K562 (cell line): Measurements from ENCODE around the gene UPP1. TPM values are rescaled to one million over a fixed set of nuclear protein-coding genes. Genes with fewer than 3 reads are reported as not detected.

Experiments
- ATAC-seq: fragments of 200-7000 bp; cut with Tn5 transposase; 3 replicates; pipeline ENCODE4 v1.9.1; 2020; ENCODE audit warnings: moderate library complexity
- BruUV-seq: library from RNA; stranded (reverse); fragments of 400-500 nt; replicated peaks from 2 replicates; lab custom pipeline; 2021; lab: Mats Ljungman, UMichigan
- CTCF ChIA-PET: fragments of 300-600 bp; formaldehyde crosslinking; extraction: SDS; loops from one replicate; lab custom pipeline; 2021; ENCODE audit warnings: low intra/inter-chr PET ratio; lab: Yijun Ruan, JAX
- POLR2A ChIA-PET: fragments of 300-600, 350-650 bp; sonication (Branson Sonifier 250); formaldehyde crosslinking; extraction: SDS; loops from one replicate; lab custom pipeline; 2021; ENCODE audit warnings: antibody characterized with exemption, inconsistent platforms; lab: Yijun Ruan, JAX
- DNase-seq, 4 experiments: peaks; one replicate each; pipeline versions ENCODE4 v3.0.0 to v3.0.0-alpha.2; 2011 to 2018; ENCODE audit warnings: low spot score in 3 of 4, mixed read lengths in 3 of 4; ENCODE audit errors: extremely low read depth in 1 of 4
- FAIRE-seq: peaks from 2 replicates; lab custom pipeline; 2011; peaks lifted over from hg19 to GRCh38; lab: Jason Lieb, UNC
- H2AFZ ChIP-seq: 2 replicates; pipeline ENCODE4 v1.6.0; 2011; ENCODE audit warnings: low read depth, low read length, control low read depth, inconsistent platforms
- H3K27ac ChIP-seq: fragments of 200-600 bp; 3 replicates; pipeline ENCODE4 v1.8.0; 2011; ENCODE audit warnings: low read depth, mild to moderate bottlenecking, control low read depth, inconsistent platforms, low read length, moderate library complexity, mixed read lengths; ENCODE audit errors: extremely low read depth
- H3K27me3 ChIP-seq, 2 experiments: fragments of 300-600 bp in 1 of 2; 2 replicates in 1 of 2; 3 replicates in 1 of 2; pipeline versions ENCODE4 v1.6.0 to v1.8.0; 2011; ENCODE audit warnings: inconsistent platforms in 2 of 2, low read length in 2 of 2, mild to moderate bottlenecking in 1 of 2, mixed read lengths in 1 of 2, moderate library complexity in 1 of 2; ENCODE audit not compliant: control insufficient read depth in 2 of 2, insufficient read depth in 2 of 2
- H3K36me3 ChIP-seq: fragments of 300-600 bp; 3 replicates; pipeline ENCODE4 v1.8.0; 2011; ENCODE audit warnings: mild to moderate bottlenecking, low read length, inconsistent platforms; ENCODE audit not compliant: control insufficient read depth, insufficient read depth
- H3K4me1 ChIP-seq, 2 experiments: fragments of 200-600 bp in 1 of 2; replicated peaks in 1 of 2; 2 replicates in 1 of 2; 3 replicates in 1 of 2; pipeline versions ENCODE4 v1.5.1 to v1.8.0; 2011; ENCODE audit warnings: inconsistent platforms in 2 of 2, low read length in 2 of 2, mild to moderate bottlenecking in 1 of 2, mixed read lengths in 1 of 2, moderate library complexity in 1 of 2; ENCODE audit not compliant: control insufficient read depth in 2 of 2, insufficient read depth in 2 of 2
- H3K4me2 ChIP-seq: 2 replicates; pipeline ENCODE4 v1.6.1; 2011; ENCODE audit warnings: low read length, control low read depth, inconsistent platforms, mixed read lengths; ENCODE audit not compliant: insufficient read depth
- H3K4me3 ChIP-seq: fragments of 200-600 bp; sonication (generic), shearing (Covaris generic); 2 replicates; pipeline ENCODE4 v1.5.1; 2016; ENCODE audit warnings: control low read depth, inconsistent platforms
- H3K79me2 ChIP-seq: fragments of 200-600 bp; 3 replicates; pipeline ENCODE4 v1.8.0; 2011; ENCODE audit warnings: low read length, inconsistent platforms; ENCODE audit not compliant: control insufficient read depth, insufficient read depth
- H3K9ac ChIP-seq, 2 experiments: 2 replicates each; pipeline versions ENCODE4 v1.6.0 to v1.6.1; 2011; ENCODE audit warnings: low read depth in 2 of 2, low read length in 2 of 2, control low read depth in 1 of 2, inconsistent platforms in 1 of 2, mild to moderate bottlenecking in 1 of 2, mixed read lengths in 1 of 2; ENCODE audit not compliant: insufficient read depth in 1 of 2
- H3K9me1 ChIP-seq: one replicate; pipeline ENCODE4 v1.6.0; 2011; ENCODE audit warnings: inconsistent platforms, mild to moderate bottlenecking, low read length, moderate library complexity; ENCODE audit not compliant: control insufficient read depth, insufficient read depth
- H3K9me3 ChIP-seq: replicated peaks from 2 replicates; pipeline ENCODE4 v1.5.1; 2011; ENCODE audit warnings: low read depth, low read length, inconsistent platforms; ENCODE audit not compliant: control insufficient read depth, insufficient read depth
- H4K20me1 ChIP-seq: replicated peaks from 2 replicates; pipeline ENCODE4 v1.6.1; 2011; ENCODE audit warnings: low read length, inconsistent platforms, mixed read lengths; ENCODE audit not compliant: control insufficient read depth, insufficient read depth
- BCL6 ChIP-seq: fragments of 250-450 bp; sonication (Bioruptor Pico); IDR thresholded peaks from 2 replicates; pipeline ENCODE4 v1.4.0; 2020
- C11orf30 ChIP-seq: fragments of 450-650 bp; IDR thresholded peaks from 2 replicates; pipeline ENCODE4 v1.6.1; 2016; ENCODE audit warnings: low read depth, mild to moderate bottlenecking
- CHD1 ChIP-seq: fragments of 200-600 bp; sonication (generic); IDR thresholded peaks from one replicate; pipeline ENCODE4 v1.6.1; 2012; ENCODE audit warnings: mild to moderate bottlenecking, moderate library complexity, low read length, inconsistent platforms
- CREB1 ChIP-seq, 2 experiments: sonication (generic) in 1 of 2; formaldehyde crosslinking in 1 of 2; IDR thresholded peaks; 2 replicates each; pipeline versions ENCODE4 v1.6.1 to v1.8.0; 2012 to 2022; ENCODE audit warnings: inconsistent platforms in 1 of 2, mild to moderate bottlenecking in 1 of 2, missing genetic modification reagents in 1 of 2, moderate library complexity in 1 of 2
- ELF2 ChIP-seq: fragments of 250-450 bp; sonication (Bioruptor Pico); IDR thresholded peaks from 2 replicates; pipeline ENCODE4 v1.5.0; 2021; ENCODE audit warnings: mild to moderate bottlenecking
- HCFC1 ChIP-seq: IDR thresholded peaks from 2 replicates; pipeline ENCODE4 v1.6.1; 2012; ENCODE audit warnings: low read depth, low read length, improper control_type of control experiment
- ID3 ChIP-seq, 2 experiments: fragments of 250-450 bp in 1 of 2; fragments of 450-650 bp in 1 of 2; sonication (Bioruptor Pico) in 1 of 2; IDR thresholded peaks; 2 replicates each; pipeline versions ENCODE4 v1.6.1 to v1.8.0; 2016 to 2021; ENCODE audit warnings: mild to moderate bottlenecking in 2 of 2, moderate library complexity in 2 of 2, missing compliant biosample characterization in 1 of 2, missing genetic modification characterization in 1 of 2
- KHSRP ChIP-seq: fragments of 450-650 bp; IDR thresholded peaks from 2 replicates; pipeline ENCODE4 v1.6.1; 2017
- SMARCA5 ChIP-seq: fragments of 450-650 bp; IDR thresholded peaks from 2 replicates; pipeline ENCODE4 v1.6.1; 2016
- STAG1 ChIP-seq: sonication (generic); formaldehyde crosslinking; IDR thresholded peaks from 2 replicates; pipeline ENCODE4 v1.5.0; 2020; ENCODE audit warnings: missing genetic modification reagents, borderline replicate concordance
- TAF15 ChIP-seq: fragments of 200-400 bp; formaldehyde crosslinking; IDR thresholded peaks from 2 replicates; pipeline ENCODE4 v1.6.1; 2017; ENCODE audit warnings: mild to moderate bottlenecking, low read depth, low read length, moderate library complexity
- XRCC5 ChIP-seq: fragments of 200-400 bp; formaldehyde crosslinking; IDR thresholded peaks from 2 replicates; pipeline ENCODE4 v1.6.1; 2017; ENCODE audit warnings: low read depth, mild to moderate bottlenecking, low read length
- ZNF253 ChIP-seq: fragments of 250-450 bp; sonication (Bioruptor Pico); conservative IDR thresholded peaks from 2 replicates; pipeline ENCODE4 v1.6.1; 2021; ENCODE audit warnings: mild to moderate bottlenecking
- WGBS: fragments of 100-300 bp; shearing (Covaris generic); methylation state at CpG from one replicate; pipeline ENCODE4 v1.1.6; 2016; ENCODE audit warnings: low coverage, mixed read lengths; ENCODE audit not compliant: insufficient coverage; ENCODE audit errors: missing lambda C conversion rate; 5-methylcytosine and 5-hydroxymethylcytosine counted together
- in situ Hi-C: fragments of 300-500 bp; cut with MboI; formaldehyde crosslinking; loops from 4 replicates; pipeline ENCODE4 v1.15.0; 2018; ENCODE audit warnings: inconsistent platforms, mixed read lengths
- intact Hi-C: fragments of 100-400 bp; cut with micrococcal nuclease; formaldehyde crosslinking; loops from 2 replicates; pipeline ENCODE4 v1.14.2; 2022
- polyA plus RNA-seq, 8 experiments: library from polyadenylated mRNA; depleted of rRNA in 4 of 8; stranded (reverse) in 5 of 8; unstranded in 3 of 8; fragments of >200 nt; fragmentation: Nextera tagmentation in 2 of 8; fragmentation: Illumina TruSeq in 1 of 8; extraction: Ambion mirVana in 2 of 8; extraction: Trizol in 1 of 8; gene quantifications; 2 replicates each; pipeline versions ENCODE4 v1.2.1 to v1.2.3, GENCODE V29; 2011 to 2014; ENCODE audit warnings: inconsistent platforms in 1 of 8, missing spikeins in 1 of 8
- total RNA-seq, 7 experiments: library from RNA; depleted of rRNA in 6 of 7; stranded (reverse); fragments of >200 nt in 6 of 7; fragmentation: Illumina TruSeq in 2 of 7; extraction: Trizol in 2 of 7; gene quantifications; 2 replicates each; pipeline versions ENCODE4 v1.2.1 to v1.2.3, GENCODE V29; 2011 to 2021; ENCODE audit warnings: low replicate concordance in 1 of 7
- TF ChIP-seq, protein P1 (sequence below): sonication (generic); formaldehyde crosslinking; IDR thresholded peaks from 2 replicates; pipeline ENCODE4 v1.8.0; 2022; ENCODE audit warnings: mild to moderate bottlenecking, low read depth, missing genetic modification reagents

UPP1 gene
- total and polyA plus RNA-seq, 9 of the 15 experiments (the other 6 are each of a cell fraction or from before 2014, with no cell fraction given): 0.38 to 2.4 (median 0.61) TPM

GRCh38 chr7:48058990-48059389 lies 30.1 kb upstream of the UPP1 start:
- no peaks in the 10 kb centered on the region for H3K9me3 ChIP-seq
- ATAC-seq (no peak), FAIRE-seq (no peak), DNase-seq (no peak)
- in situ Hi-C loops (no loop called here), intact Hi-C loops (no loop called here)
- POLR2A ChIA-PET: no interaction called here
- H2AFZ ChIP-seq: no peak overlapping the region
- no peaks in the 10 kb centered on the region for H3K36me3 ChIP-seq
- no peaks in the 10 kb centered on the region for H3K27me3 ChIP-seq
- CTCF ChIA-PET: no interaction called here
- TF ChIP-seq ZNF253 (CRISPR knock-in tag): no peak
- H3K4me1 ChIP-seq: no peaks in the 10 kb centered on the region
- H3K79me2 ChIP-seq: no peaks in the 10 kb centered on the region
- H3K27ac ChIP-seq: no peak overlapping the region
- H3K4me3 ChIP-seq: no peak overlapping the region
- no TSS peak for BruUV-seq
- H3K4me2 ChIP-seq: no peak overlapping the region
- no peaks in the 10 kb centered on the region for H3K9me1 ChIP-seq
- no peaks in the 10 kb centered on the region for H4K20me1 ChIP-seq
- H3K9ac ChIP-seq: no peak overlapping the region
- WGBS: 0% methylated on average over 2 of the region's 2 CpGs

- POLR2A ChIA-PET: no interaction called here
- ATAC-seq: no peak
- no peak for TF ChIP-seq CREB1 (IDR thresholded peaks at IDR 0.05)
- TF ChIP-seq CREB1 (CRISPR knock-in tag; IDR thresholded peaks at IDR 0.05): no peak
- TF ChIP-seq BCL6 (CRISPR knock-in tag): no peak
- no peak for TF ChIP-seq CHD1
- TF ChIP-seq KHSRP: no peak
- TF ChIP-seq ELF2: no peak
- TF ChIP-seq XRCC5: no peak
- no peak for TF ChIP-seq HCFC1
- no peak for TF ChIP-seq SMARCA5
- TF ChIP-seq TAF15: no peak
- TF ChIP-seq, protein P1, sequence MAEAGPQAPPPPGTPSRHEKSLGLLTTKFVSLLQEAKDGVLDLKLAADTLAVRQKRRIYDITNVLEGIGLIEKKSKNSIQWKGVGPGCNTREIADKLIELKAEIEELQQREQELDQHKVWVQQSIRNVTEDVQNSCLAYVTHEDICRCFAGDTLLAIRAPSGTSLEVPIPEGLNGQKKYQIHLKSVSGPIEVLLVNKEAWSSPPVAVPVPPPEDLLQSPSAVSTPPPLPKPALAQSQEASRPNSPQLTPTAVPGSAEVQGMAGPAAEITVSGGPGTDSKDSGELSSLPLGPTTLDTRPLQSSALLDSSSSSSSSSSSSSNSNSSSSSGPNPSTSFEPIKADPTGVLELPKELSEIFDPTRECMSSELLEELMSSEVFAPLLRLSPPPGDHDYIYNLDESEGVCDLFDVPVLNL: no peak
- TF ChIP-seq C11orf30: no peak
- TF ChIP-seq ID3 (CRISPR knock-in tag; IDR thresholded peaks at IDR 0.05): no peak
- TF ChIP-seq ID3 (tag; IDR thresholded peaks at IDR 0.05): no peak
- TF ChIP-seq STAG1: no peak
Measured at GRCh38 chr7:48059706-48060105, 29.4 kb upstream of the UPP1 start.

More at GRCh38 chr7:48059706-48060105, 29.4 kb upstream of the UPP1 start:
- H2AFZ ChIP-seq: no peak overlapping the region
- H3K27ac ChIP-seq: no peak overlapping the region
- H3K27me3 ChIP-seq: no peaks in the 10 kb centered on the region
- intact Hi-C loops: no loop called here
- no peaks in the 10 kb centered on the region for H3K9me3 ChIP-seq
- H3K4me1 ChIP-seq: no peaks in the 10 kb centered on the region
- H3K36me3 ChIP-seq: no peaks in the 10 kb centered on the region
- H3K9ac ChIP-seq: no peak overlapping the region
- in situ Hi-C loops: no loop called here
- 2% methylated on average over 5 of the region's 5 CpGs for WGBS
- CTCF ChIA-PET: no interaction called here
- no peaks in the 10 kb centered on the region for H3K79me2 ChIP-seq
- no peak for DNase-seq
- FAIRE-seq: no peak
- no peaks in the 10 kb centered on the region for H4K20me1 ChIP-seq
- H3K9me1 ChIP-seq: no peaks in the 10 kb centered on the region
- no peak overlapping the region for H3K4me2 ChIP-seq
- no TSS peak for BruUV-seq
- no peak overlapping the region for H3K4me3 ChIP-seq
